IMR-90 (cell line): ENCODE results near the gene ZNF469. TPM values are rescaled to one million over a fixed set of nuclear protein-coding genes. Genes with fewer than 3 reads are reported as not detected.

ENCODE experiments used
- ATAC-seq: fragments of 200-7000 bp; cut with Tn5 transposase; 2 replicates; pipeline ENCODE4 v1.9.1; 2020; ENCODE audit warnings: low read depth, mild to moderate bottlenecking, moderate library complexity
- BruUV-seq: library from RNA; stranded (reverse); fragments of 400-500 nt; replicated peaks from 2 replicates; lab custom pipeline; 2021; lab: Mats Ljungman, UMichigan
- CTCF ChIA-PET: fragments of 300-600 bp; formaldehyde crosslinking; extraction: SDS; loops from one replicate; lab custom pipeline; 2021; ENCODE audit warnings: antibody characterized with exemption; lab: Yijun Ruan, JAX
- POLR2A ChIA-PET: fragments of 300-600 bp; sonication (Branson Sonifier 250); formaldehyde crosslinking; loops from one replicate; lab custom pipeline; 2022; ENCODE audit warnings: antibody characterized with exemption; ENCODE audit not compliant: unreplicated experiment; lab: Charles Lee
- DNase-seq: peaks from one replicate; pipeline ENCODE4 v3.0.0; 2013
- H2AFZ ChIP-seq: replicated peaks from 2 replicates; pipeline ENCODE3; 2013; ENCODE audit warnings: low read length, mild to moderate bottlenecking; ENCODE audit not compliant: poor library complexity
- H2AK5ac ChIP-seq: 2 replicates; pipeline ENCODE4 v1.6.1; 2013; ENCODE audit warnings: low read depth, low read length, inconsistent platforms
- H2AK9ac ChIP-seq: replicated peaks from 2 replicates; pipeline ENCODE3; 2013; ENCODE audit warnings: mild to moderate bottlenecking, low read depth, low read length, moderate library complexity; ENCODE audit not compliant: poor library complexity
- H2BK120ac ChIP-seq: 2 replicates; pipeline ENCODE4 v1.6.1; 2013; ENCODE audit warnings: low read depth, low read length, inconsistent platforms
- H2BK15ac ChIP-seq: 3 replicates; pipeline ENCODE4 v1.6.1; 2013; ENCODE audit warnings: low read depth, low read length, inconsistent platforms
- H2BK20ac ChIP-seq: 2 replicates; pipeline ENCODE4 v1.6.1; 2013; ENCODE audit warnings: low read depth, mild to moderate bottlenecking, inconsistent platforms, low read length, moderate library complexity
- H2BK5ac ChIP-seq: 2 replicates; pipeline ENCODE4 v1.6.1; 2013; ENCODE audit warnings: mild to moderate bottlenecking, low read depth, low read length, inconsistent platforms; ENCODE audit not compliant: poor library complexity, severe bottlenecking
- H3K14ac ChIP-seq: replicated peaks from 2 replicates; pipeline ENCODE4 v1.6.1; 2013; ENCODE audit warnings: low read depth, low read length, inconsistent platforms
- H3K18ac ChIP-seq: 2 replicates; pipeline ENCODE4 v1.6.1; 2013; ENCODE audit warnings: low read depth, low read length, control low read depth
- H3K23ac ChIP-seq: 2 replicates; pipeline ENCODE4 v1.6.1; 2013; ENCODE audit warnings: low read depth, low read length, inconsistent platforms
- H3K27ac ChIP-seq: 2 replicates; pipeline ENCODE4 v1.5.1; 2013; ENCODE audit warnings: mild to moderate bottlenecking, control low read depth, low read length; ENCODE audit not compliant: insufficient read depth
- H3K27me3 ChIP-seq: 2 replicates; pipeline ENCODE4 v1.6.1; 2013; ENCODE audit warnings: low read length; ENCODE audit not compliant: control insufficient read depth, insufficient read depth
- H3K36me3 ChIP-seq: 2 replicates; pipeline ENCODE4 v1.6.1; 2013; ENCODE audit warnings: low read length, mixed read lengths; ENCODE audit not compliant: control insufficient read depth, insufficient read depth
- H3K4ac ChIP-seq: 2 replicates; pipeline ENCODE4 v1.6.1; 2013; ENCODE audit warnings: low read depth, low read length, inconsistent platforms
- H3K4me1 ChIP-seq: 2 replicates; pipeline ENCODE4 v1.6.1; 2013; ENCODE audit warnings: low read length, mixed read lengths; ENCODE audit not compliant: control insufficient read depth, insufficient read depth
- H3K4me2 ChIP-seq: 2 replicates; pipeline ENCODE4 v1.6.1; 2013; ENCODE audit warnings: low read depth, mild to moderate bottlenecking, control low read depth, low read length, moderate library complexity
- H3K4me3 ChIP-seq: 2 replicates; pipeline ENCODE4 v1.5.1; 2013; ENCODE audit warnings: low read depth, mild to moderate bottlenecking, control low read depth, low read length, moderate library complexity; ENCODE audit not compliant: insufficient read depth
- H3K56ac ChIP-seq: 2 replicates; pipeline ENCODE4 v1.6.1; 2013; ENCODE audit warnings: low read length, inconsistent platforms; ENCODE audit not compliant: insufficient read depth; ENCODE audit errors: extremely low read depth
- H3K79me1 ChIP-seq, 2 experiments: 2 replicates each; pipeline ENCODE4 v1.6.1; 2013; ENCODE audit warnings: low read length in 2 of 2, inconsistent platforms in 1 of 2, low read depth in 1 of 2
- H3K9ac ChIP-seq: 2 replicates; pipeline ENCODE4 v1.6.1; 2013; ENCODE audit warnings: low read depth, low read length, control low read depth
- H3K9me1 ChIP-seq: 2 replicates; pipeline ENCODE4 v1.6.1; 2013; ENCODE audit warnings: low read length, inconsistent platforms; ENCODE audit not compliant: insufficient read depth
- H3K9me3 ChIP-seq: 2 replicates; pipeline ENCODE4 v1.6.1; 2013; ENCODE audit warnings: low read length; ENCODE audit not compliant: control insufficient read depth, insufficient read depth
- H4K20me1 ChIP-seq: 2 replicates; pipeline ENCODE4 v1.6.1; 2013; ENCODE audit warnings: low read length, inconsistent platforms; ENCODE audit not compliant: insufficient read depth
- H4K5ac ChIP-seq: 2 replicates; pipeline ENCODE4 v1.6.1; 2013; ENCODE audit warnings: mild to moderate bottlenecking, low read depth, low read length, control low read depth
- H4K8ac ChIP-seq, 2 experiments: 2 replicates each; pipeline ENCODE4 v1.6.1; 2013; ENCODE audit warnings: low read depth in 2 of 2, low read length in 2 of 2, control low read depth in 1 of 2, inconsistent platforms in 1 of 2
- H4K91ac ChIP-seq: 2 replicates; pipeline ENCODE4 v1.6.1; 2013; ENCODE audit warnings: low read depth, low read length, inconsistent platforms; ENCODE audit not compliant: insufficient read depth
- CTCF ChIP-seq: conservative IDR thresholded peaks from 2 replicates; pipeline ENCODE4 v1.5.1; 2012; ENCODE audit warnings: mild to moderate bottlenecking, low read depth, low read length, improper control_type of control experiment
- POLR2A ChIP-seq: IDR thresholded peaks from 2 replicates; pipeline ENCODE4 v1.6.1; 2012; ENCODE audit warnings: mild to moderate bottlenecking, low read depth, low read length
- RAD21 ChIP-seq: IDR thresholded peaks from 2 replicates; pipeline ENCODE4 v1.6.1; 2012; ENCODE audit warnings: low read length, improper control_type of control experiment
- USF2 ChIP-seq: fragments of 150-350 bp; IDR thresholded peaks from 2 replicates; pipeline ENCODE4 v1.6.1; 2017; ENCODE audit warnings: mild to moderate bottlenecking, antibody characterized with exemption, low read length, low read depth
- WGBS, 2 experiments: methylation state at CpG; one replicate each; pipeline versions ENCODE4 v1.1.5 to v1.1.7; 2013; ENCODE audit warnings: missing lambda C conversion rate in 2 of 2; ENCODE audit not compliant: insufficient read length in 1 of 2; ENCODE audit errors: extremely low coverage in 2 of 2; 5-methylcytosine and 5-hydroxymethylcytosine counted together
- dilution Hi-C: fragments of 300-500 bp; cut with HindIII; formaldehyde crosslinking; loops from one replicate; pipeline ENCODE4 v1.14.3; 2018; ENCODE audit warnings: low sequenced_read_pairs; ENCODE audit not compliant: unreplicated experiment
- in situ Hi-C: fragments of 300-500 bp; cut with MboI; formaldehyde crosslinking; loops from 3 replicates; pipeline ENCODE4 v1.14.3; 2019; ENCODE audit warnings: low sequenced_read_pairs, inconsistent platforms, mixed read lengths
- intact Hi-C: fragments of 100-400 bp; cut with micrococcal nuclease; formaldehyde crosslinking; loops from 2 replicates; pipeline ENCODE4 v1.10.0; 2022
- polyA plus RNA-seq, 3 experiments: library from polyadenylated mRNA; depleted of rRNA; stranded (reverse); fragments of >200 nt; gene quantifications; 2 replicates each; pipeline ENCODE4 v1.2.3, GENCODE V29; 2012; ENCODE audit warnings: low replicate concordance in 1 of 3
- total RNA-seq: library from RNA; depleted of rRNA; stranded (reverse); fragments of >200 nt; gene quantifications from 2 replicates; pipeline ENCODE4 v1.2.3, GENCODE V29; 2012

ZNF469 gene
- total and polyA plus RNA-seq, 2 of the 4 experiments (the other 2 are of a cell fraction): 1.1 to 13.3 TPM

- Histone ChIP-seq H2AFZ (no peak overlapping the region), H3K56ac (no peak overlapping the region), H3K27me3 (no peaks in the 10 kb centered on the region), H4K91ac (no peak overlapping the region), H2BK20ac (no peak overlapping the region), H3K9me3 (no peaks in the 10 kb centered on the region), H3K36me3 (peaks cover 79% of the 10 kb centered on the region), H2AK9ac (no peak overlapping the region), H3K79me1 (peaks cover 8 to 94% of the 10 kb centered on the region in 2 experiments; a peak in 3 of 4 replicates), H3K9ac (no peak overlapping the region), H4K8ac (no peak overlapping the region), H3K14ac (no peak overlapping the region), H2BK5ac (no peak overlapping the region), H3K18ac (no peak overlapping the region), H2BK120ac (no peak overlapping the region), H3K27ac (no peak overlapping the region), H4K20me1 (peaks cover 100% of the 10 kb centered on the region), H3K9me1 (peaks cover 49% of the 10 kb centered on the region), H2BK15ac (no peak overlapping the region), H3K4me2 (no peak overlapping the region), H3K4me1 (peaks cover 36% of the 10 kb centered on the region), H3K4ac (0 out of 2 replicates have a peak overlapping the region, but pooled peaks have one; percentile 4), H2AK5ac (no peak overlapping the region), H4K5ac (no peak overlapping the region), H3K4me3 (no peak overlapping the region), H3K23ac (no peak overlapping the region)
- POLR2A ChIA-PET: no interaction called here
- DNase-seq (no peak), ATAC-seq (no peak)
- TF ChIP-seq RAD21 (no peak), POLR2A (peak; percentile 14; the same call in 1 of the 2 replicates), USF2 (no peak), CTCF (no peak)
- WGBS, 2 experiments: no CpG with 5 or more reads among the region's 9 CpGs
- dilution Hi-C loops: no loop called here
- BruUV-seq: no TSS peak
- CTCF ChIA-PET: no interaction called here
- in situ Hi-C loops: no loop called here
- intact Hi-C loops: no loop called here
Measured at GRCh38 chr16:88390265-88390664, 7.5 kb downstream of the ZNF469 start.
